Panc1 (cell line): Measurements from ENCODE around the gene CEACAM16. TPM values are rescaled to one million over a fixed set of nuclear protein-coding genes. Genes with fewer than 3 reads are reported as not detected.

Experiments
- ATAC-seq: fragments of 200-7000 bp; cut with Tn5 transposase; 2 replicates; pipeline ENCODE4 v1.9.1; 2020; ENCODE audit warnings: mild to moderate bottlenecking, moderate library complexity
- BruUV-seq: library from RNA; stranded (reverse); fragments of 400-500 nt; replicated peaks from 2 replicates; lab custom pipeline; 2021; lab: Mats Ljungman, UMichigan
- CTCF ChIA-PET: fragments of 300-600 bp; sonication (Branson Sonifier 250); formaldehyde crosslinking; loops from one replicate; lab custom pipeline; 2022; ENCODE audit warnings: antibody characterized with exemption; lab: Charles Lee
- POLR2A ChIA-PET: fragments of 300-600 bp; sonication (Branson Sonifier 250); formaldehyde crosslinking; loops from one replicate; lab custom pipeline; 2022; ENCODE audit warnings: antibody characterized with exemption; lab: Charles Lee
- DNase-seq: peaks from one replicate; pipeline ENCODE4 v3.0.0-alpha.2; 2010; ENCODE audit warnings: low read depth, low spot score
- H3K27ac ChIP-seq: 2 replicates; pipeline ENCODE4 v1.5.1; 2011; ENCODE audit warnings: mild to moderate bottlenecking, low read length, inconsistent platforms
- H3K27me3 ChIP-seq: fragments of 200-500 bp; sonication (Bioruptor generic); 2 replicates; pipeline ENCODE4 v1.6.0; 2014; ENCODE audit warnings: low read length, inconsistent platforms; ENCODE audit not compliant: control insufficient read depth, insufficient read depth
- H3K36me3 ChIP-seq: fragments of 200-500 bp; sonication (Bioruptor generic); 2 replicates; pipeline ENCODE4 v1.5.1; 2014; ENCODE audit warnings: inconsistent platforms, mild to moderate bottlenecking, low read length, moderate library complexity; ENCODE audit not compliant: control insufficient read depth, insufficient read depth
- H3K4me1 ChIP-seq: 2 replicates; pipeline ENCODE4 v1.5.1; 2011; ENCODE audit warnings: inconsistent platforms, mild to moderate bottlenecking, low read length, moderate library complexity; ENCODE audit not compliant: control insufficient read depth, insufficient read depth
- H3K4me3 ChIP-seq, 2 experiments: 2 replicates each; pipeline ENCODE4 v1.5.1; 2011 to 2012; ENCODE audit warnings: low read depth in 2 of 2, low read length in 2 of 2, mild to moderate bottlenecking in 2 of 2, inconsistent platforms in 1 of 2, moderate library complexity in 1 of 2
- H3K9me3 ChIP-seq: fragments of 200-500 bp; sonication (Bioruptor generic); 2 replicates; pipeline ENCODE4 v1.5.1; 2014; ENCODE audit warnings: low read depth, mild to moderate bottlenecking, inconsistent platforms, low read length, moderate library complexity; ENCODE audit not compliant: control insufficient read depth, insufficient read depth
- POLR2AphosphoS5 ChIP-seq: IDR thresholded peaks from 2 replicates; pipeline ENCODE4 v1.6.1; 2012; ENCODE audit warnings: mild to moderate bottlenecking, low read depth, low read length, moderate library complexity
- SIN3A ChIP-seq: IDR thresholded peaks from 2 replicates; pipeline ENCODE4 v1.6.1; 2012; ENCODE audit warnings: low read depth, mild to moderate bottlenecking, low read length, moderate library complexity, borderline replicate concordance; ENCODE audit not compliant: insufficient read depth
- TCF7L2 ChIP-seq: IDR thresholded peaks from 2 replicates; pipeline ENCODE4 v1.6.1; 2011; ENCODE audit warnings: mild to moderate bottlenecking, low read depth, low read length, inconsistent platforms
- in situ Hi-C: cut with HindIII; loops from 2 replicates; pipeline ENCODE4 v1.10.0; 2016; ENCODE audit warnings: low sequenced_read_pairs, low pct_unique_long_range_greater_than_20kb
- intact Hi-C: fragments of 100-400 bp; cut with micrococcal nuclease; formaldehyde crosslinking; loops from one replicate; pipeline ENCODE4 v1.10.0; 2022; ENCODE audit not compliant: unreplicated experiment
- total RNA-seq: library from RNA; stranded (reverse); gene quantifications from one replicate; pipeline ENCODE4 v1.2.1, GENCODE V29; 2021; ENCODE audit not compliant: unreplicated experiment
- TF ChIP-seq, protein P1 (sequence below): fragments of 450-650 bp; IDR thresholded peaks from 2 replicates; pipeline ENCODE4 v1.5.1; 2017; ENCODE audit warnings: mild to moderate bottlenecking
- TF ChIP-seq, protein P2 (sequence below), 2 experiments: IDR thresholded peaks; 2 replicates each; pipeline ENCODE4 v1.6.1; 2011 to 2012; ENCODE audit warnings: low read depth in 2 of 2, control low read depth in 1 of 2, low read length in 1 of 2, mild to moderate bottlenecking in 1 of 2, moderate library complexity in 1 of 2; ENCODE audit not compliant: insufficient read depth in 1 of 2

The CEACAM16 gene
- total RNA-seq, 1 experiment from 2014 or later: not detected

DNA sequence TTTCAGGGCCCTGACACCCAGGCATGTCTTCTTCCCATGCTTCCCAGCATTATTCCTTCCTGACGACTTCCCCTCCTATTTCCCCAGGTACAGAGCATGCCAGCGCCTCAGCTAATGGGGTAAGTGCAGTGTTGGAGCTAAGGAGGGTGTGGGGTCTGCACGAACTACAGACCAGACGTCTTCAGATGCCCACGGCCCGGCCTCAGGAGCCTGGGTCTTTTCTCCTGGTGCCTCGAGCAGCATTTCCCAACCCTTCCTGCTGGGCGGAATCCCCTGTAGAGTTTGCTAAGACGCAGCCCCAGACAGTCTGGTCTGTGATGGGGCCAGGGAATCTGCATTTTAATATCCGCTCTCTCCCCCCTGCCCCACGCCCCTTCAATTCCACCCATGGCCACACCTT is 37.7 kb upstream of the CEACAM16 start:
- no TSS peak for BruUV-seq

DNA sequence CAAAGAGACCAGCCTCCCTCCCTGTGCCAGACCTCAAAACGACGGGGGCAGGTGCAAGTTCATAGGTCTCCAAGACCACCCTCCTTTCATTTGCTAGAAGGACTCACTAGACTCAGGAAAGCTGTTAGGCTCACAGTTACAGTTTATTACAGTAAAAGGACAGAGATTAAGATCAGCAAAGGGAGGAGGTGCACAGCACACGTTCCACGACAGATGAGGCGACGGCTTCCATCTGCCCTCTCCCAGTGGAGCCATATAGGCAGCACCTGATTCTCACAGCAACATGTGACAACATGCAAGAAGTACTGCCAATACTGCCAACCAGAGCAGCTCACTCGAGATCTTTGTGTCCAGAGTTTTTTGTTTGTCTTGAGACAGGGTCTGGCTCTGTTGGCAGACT is 37.0 kb upstream of the CEACAM16 start:
- no peak overlapping the region for H3K4me3 ChIP-seq
- intact Hi-C loops (no loop called here), in situ Hi-C loops (no loop called here)
- H3K27ac ChIP-seq: no peak overlapping the region
- H3K9me3 ChIP-seq: no peaks in the 10 kb centered on the region
- no peaks in the 10 kb centered on the region for H3K36me3 ChIP-seq
- CTCF ChIA-PET: no interaction called here
- POLR2A ChIA-PET: no interaction called here
- no peak for TF ChIP-seq SIN3A
- TF ChIP-seq POLR2AphosphoS5: no peak
- TF ChIP-seq, protein P1, sequence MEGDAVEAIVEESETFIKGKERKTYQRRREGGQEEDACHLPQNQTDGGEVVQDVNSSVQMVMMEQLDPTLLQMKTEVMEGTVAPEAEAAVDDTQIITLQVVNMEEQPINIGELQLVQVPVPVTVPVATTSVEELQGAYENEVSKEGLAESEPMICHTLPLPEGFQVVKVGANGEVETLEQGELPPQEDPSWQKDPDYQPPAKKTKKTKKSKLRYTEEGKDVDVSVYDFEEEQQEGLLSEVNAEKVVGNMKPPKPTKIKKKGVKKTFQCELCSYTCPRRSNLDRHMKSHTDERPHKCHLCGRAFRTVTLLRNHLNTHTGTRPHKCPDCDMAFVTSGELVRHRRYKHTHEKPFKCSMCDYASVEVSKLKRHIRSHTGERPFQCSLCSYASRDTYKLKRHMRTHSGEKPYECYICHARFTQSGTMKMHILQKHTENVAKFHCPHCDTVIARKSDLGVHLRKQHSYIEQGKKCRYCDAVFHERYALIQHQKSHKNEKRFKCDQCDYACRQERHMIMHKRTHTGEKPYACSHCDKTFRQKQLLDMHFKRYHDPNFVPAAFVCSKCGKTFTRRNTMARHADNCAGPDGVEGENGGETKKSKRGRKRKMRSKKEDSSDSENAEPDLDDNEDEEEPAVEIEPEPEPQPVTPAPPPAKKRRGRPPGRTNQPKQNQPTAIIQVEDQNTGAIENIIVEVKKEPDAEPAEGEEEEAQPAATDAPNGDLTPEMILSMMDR: no peak
- TF ChIP-seq, protein P2, sequence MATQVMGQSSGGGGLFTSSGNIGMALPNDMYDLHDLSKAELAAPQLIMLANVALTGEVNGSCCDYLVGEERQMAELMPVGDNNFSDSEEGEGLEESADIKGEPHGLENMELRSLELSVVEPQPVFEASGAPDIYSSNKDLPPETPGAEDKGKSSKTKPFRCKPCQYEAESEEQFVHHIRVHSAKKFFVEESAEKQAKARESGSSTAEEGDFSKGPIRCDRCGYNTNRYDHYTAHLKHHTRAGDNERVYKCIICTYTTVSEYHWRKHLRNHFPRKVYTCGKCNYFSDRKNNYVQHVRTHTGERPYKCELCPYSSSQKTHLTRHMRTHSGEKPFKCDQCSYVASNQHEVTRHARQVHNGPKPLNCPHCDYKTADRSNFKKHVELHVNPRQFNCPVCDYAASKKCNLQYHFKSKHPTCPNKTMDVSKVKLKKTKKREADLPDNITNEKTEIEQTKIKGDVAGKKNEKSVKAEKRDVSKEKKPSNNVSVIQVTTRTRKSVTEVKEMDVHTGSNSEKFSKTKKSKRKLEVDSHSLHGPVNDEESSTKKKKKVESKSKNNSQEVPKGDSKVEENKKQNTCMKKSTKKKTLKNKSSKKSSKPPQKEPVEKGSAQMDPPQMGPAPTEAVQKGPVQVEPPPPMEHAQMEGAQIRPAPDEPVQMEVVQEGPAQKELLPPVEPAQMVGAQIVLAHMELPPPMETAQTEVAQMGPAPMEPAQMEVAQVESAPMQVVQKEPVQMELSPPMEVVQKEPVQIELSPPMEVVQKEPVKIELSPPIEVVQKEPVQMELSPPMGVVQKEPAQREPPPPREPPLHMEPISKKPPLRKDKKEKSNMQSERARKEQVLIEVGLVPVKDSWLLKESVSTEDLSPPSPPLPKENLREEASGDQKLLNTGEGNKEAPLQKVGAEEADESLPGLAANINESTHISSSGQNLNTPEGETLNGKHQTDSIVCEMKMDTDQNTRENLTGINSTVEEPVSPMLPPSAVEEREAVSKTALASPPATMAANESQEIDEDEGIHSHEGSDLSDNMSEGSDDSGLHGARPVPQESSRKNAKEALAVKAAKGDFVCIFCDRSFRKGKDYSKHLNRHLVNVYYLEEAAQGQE (IDR thresholded peaks at IDR 0.05; ENCODE audit: insufficient read depth in 1 of 2, low read depth in 2 of 2, low read length in 1 of 2): no peak
- TF ChIP-seq TCF7L2: no peak
- BruUV-seq: no TSS peak
- H3K4me1 ChIP-seq: no peaks in the 10 kb centered on the region
- DNase-seq (no peak), ATAC-seq (no peak)
- H3K27me3 ChIP-seq: no peaks in the 10 kb centered on the region

More for the DNA sequence above, 37.7 kb upstream of the CEACAM16 start:
- in situ Hi-C loops (no loop called here), intact Hi-C loops (no loop called here)
- Histone ChIP-seq H3K9me3 (no peaks in the 10 kb centered on the region), H3K4me1 (no peaks in the 10 kb centered on the region), H3K27me3 (no peaks in the 10 kb centered on the region), H3K36me3 (no peaks in the 10 kb centered on the region), H3K4me3 (no peak overlapping the region), H3K27ac (no peak overlapping the region)
- no peak for ATAC-seq
- CTCF ChIA-PET: no interaction called here
- TF ChIP-seq TCF7L2 (no peak), POLR2AphosphoS5 (no peak), SIN3A (no peak)
- TF ChIP-seq, protein P1: no peak
- TF ChIP-seq, protein P2 (IDR thresholded peaks at IDR 0.05; ENCODE audit: insufficient read depth in 1 of 2, low read depth in 2 of 2, low read length in 1 of 2): no peak
- no peak for DNase-seq
- POLR2A ChIA-PET: no interaction called here
